NB4 (cell line): ENCODE results near the gene PAPPA2.

Source experiments
- DNase-seq: peaks from one replicate; pipeline ENCODE4 v3.0.0; 2010; ENCODE audit warnings: low read depth
- H3K4me3 ChIP-seq: one replicate; pipeline ENCODE4 v1.5.1; 2011; ENCODE audit warnings: mild to moderate bottlenecking, low read depth, low read length, moderate library complexity
- CTCF ChIP-seq: IDR thresholded peaks from one replicate; pipeline ENCODE4 v1.5.1; 2012; ENCODE audit warnings: low read depth, low read length
- MAX ChIP-seq: IDR thresholded peaks from 2 replicates; pipeline ENCODE4 v1.6.1; 2011; ENCODE audit warnings: low read depth, low read length
- MYC ChIP-seq: IDR thresholded peaks from 2 replicates; pipeline ENCODE4 v1.6.1; 2011; ENCODE audit warnings: low read depth, low read length
- POLR2A ChIP-seq: IDR thresholded peaks from 2 replicates; pipeline ENCODE4 v1.6.1; 2011; ENCODE audit warnings: mild to moderate bottlenecking; ENCODE audit not compliant: insufficient read length; ENCODE audit errors: extremely low read depth

The PAPPA2 gene

GRCh38 chr1:176765608-176766007, 302.6 kb downstream of the PAPPA2 start:
- no peak for DNase-seq
- TF ChIP-seq MAX (no peak), MYC (no peak), CTCF (no peak), POLR2A (no peak)
- H3K4me3 ChIP-seq: no peak overlapping the region

GRCh38 chr1:176766779-176767178, 303.8 kb downstream of the PAPPA2 start:
- no peak overlapping the region for H3K4me3 ChIP-seq
- no peak for DNase-seq
- no peak for TF ChIP-seq POLR2A
- TF ChIP-seq CTCF: no peak
- TF ChIP-seq MAX: no peak
- no peak for TF ChIP-seq MYC

GRCh38 chr1:176767714-176768136, 304.8 kb downstream of the PAPPA2 start:
- no peak for DNase-seq
- H3K4me3 ChIP-seq: no peak overlapping the region
- TF ChIP-seq CTCF: no peak
- no peak for TF ChIP-seq MYC
- no peak for TF ChIP-seq POLR2A
- TF ChIP-seq MAX: no peak

GRCh38 chr1:176768532-176768931, 305.6 kb downstream of the PAPPA2 start:
- TF ChIP-seq MAX: no peak
- no peak for TF ChIP-seq POLR2A
- TF ChIP-seq CTCF: no peak
- no peak for TF ChIP-seq MYC
- H3K4me3 ChIP-seq: no peak overlapping the region
- no peak for DNase-seq

GRCh38 chr1:176770066-176770465, 307.1 kb downstream of the PAPPA2 start:
- TF ChIP-seq MAX (no peak), CTCF (no peak), POLR2A (no peak), MYC (no peak)
- H3K4me3 ChIP-seq: no peak overlapping the region
- no peak for DNase-seq

GRCh38 chr1:176773038-176773437, 310.1 kb downstream of the PAPPA2 start:
- no peak for DNase-seq
- no peak for TF ChIP-seq CTCF
- no peak overlapping the region for H3K4me3 ChIP-seq
